GM12874 (cell line): ENCODE data around the gene TAS1R2.

Source experiments
- CTCF ChIP-seq: IDR thresholded peaks from 2 replicates; pipeline ENCODE4 v1.5.1; 2011; ENCODE audit warnings: low read depth, mild to moderate bottlenecking, control low read depth, low read length, moderate library complexity; ENCODE audit not compliant: insufficient read depth

TAS1R2 gene

GRCh38 chr1:18807334-18808063 lies 52.0 kb downstream of the TAS1R2 start:
- no peak for TF ChIP-seq CTCF

GRCh38 chr1:18805925-18806849 lies 53.3 kb downstream of the TAS1R2 start:
- TF ChIP-seq CTCF = no peak

GRCh38 chr1:18805150-18805879 lies 54.1 kb downstream of the TAS1R2 start:
- no peak for TF ChIP-seq CTCF

GRCh38 chr1:18803851-18804250 lies 55.6 kb downstream of the TAS1R2 start:
- no peak for TF ChIP-seq CTCF

- TF ChIP-seq CTCF = no peak
Observed at GRCh38 chr1:18803151-18803791, 56.2 kb downstream of the TAS1R2 start.

- TF ChIP-seq CTCF = no peak
Observed at GRCh38 chr1:18802231-18802630, 57.2 kb downstream of the TAS1R2 start.
